Panc1 (cell line): ENCODE data around the gene CCDC57.

Experiments
- CTCF ChIP-seq: fragments of 450-650 bp; IDR thresholded peaks from 2 replicates; pipeline ENCODE4 v1.5.1; 2017; ENCODE audit warnings: mild to moderate bottlenecking
- POLR2AphosphoS5 ChIP-seq: IDR thresholded peaks from 2 replicates; pipeline ENCODE4 v1.6.1; 2012; ENCODE audit warnings: mild to moderate bottlenecking, low read depth, low read length, moderate library complexity

GRCh38 chr17:82226146-82226808, 13.6 kb upstream of the CCDC57 start:
- TF ChIP-seq POLR2AphosphoS5: no peak
- no peak for TF ChIP-seq CTCF
